Right lobe of liver (tissue), 6 donors: ENCODE measurements around the gene WFDC11. TPM values are rescaled to one million over a fixed set of nuclear protein-coding genes. Genes with fewer than 3 reads are reported as not detected.
"Not testable (repeated sequence)": the region's sequence is repeated elsewhere in the genome, so short reads cannot be mapped to it uniquely, and the experiment has no call there.

Experiments
- ATAC-seq, 4 donors: fragments of 200-7000 bp; cut with Tn5 transposase; one replicate each; pipeline ENCODE4 v1.9.1; 2020; ENCODE audit warnings: mild to moderate bottlenecking in 4 of 4, moderate library complexity in 4 of 4
- DNase-seq, 3 donors: peaks; one replicate each; pipeline ENCODE4 v3.0.0-alpha.2; 2020
- H3K27ac ChIP-seq, 3 donors: fragments of 200-600 bp; one replicate each; pipeline ENCODE4 v1.8.0; 2022
- H3K27me3 ChIP-seq, 2 donors: fragments of 200-600 bp; one replicate each; pipeline ENCODE4 v1.8.0; 2022
- H3K36me3 ChIP-seq, 4 donors: fragments of 200-600 bp; sonication (generic) in 1 of 4; one replicate each; pipeline versions ENCODE4 v1.5.1 to v1.8.0; 2017 to 2022; ENCODE audit warnings: control low read depth in 1 of 4
- H3K4me1 ChIP-seq, 4 donors: fragments of 200-600 bp; sonication (generic) in 1 of 4; one replicate each; pipeline versions ENCODE4 v1.5.1 to v1.8.0; 2017 to 2022; ENCODE audit warnings: control low read depth in 1 of 4
- H3K4me3 ChIP-seq, 3 donors: fragments of 200-600 bp; one replicate each; pipeline ENCODE4 v1.8.0; 2022
- H3K9me3 ChIP-seq, 4 donors: fragments of 200-600 bp; sonication (generic) in 1 of 4; one replicate each; pipeline versions ENCODE4 v1.5.1 to v1.8.0; 2017 to 2022; ENCODE audit warnings: control low read depth in 1 of 4
- POLR2A ChIP-seq: fragments of 450-650 bp; IDR thresholded peaks from one replicate; pipeline ENCODE4 v1.6.1; 2017; ENCODE audit warnings: antibody characterized with exemption, mild to moderate bottlenecking
- WGBS: methylation state at CpG from one replicate; pipeline ENCODE4 v1.1.6; 2018; ENCODE audit warnings: low coverage, low lambda C conversion rate; ENCODE audit not compliant: insufficient coverage; ENCODE audit errors: missing lambda C conversion rate; 5-methylcytosine and 5-hydroxymethylcytosine counted together
- intact Hi-C, 2 donors: fragments of 100-400 bp; cut with DNase I; formaldehyde crosslinking; loops; one replicate each; pipeline versions ENCODE4 v1.11.2 to v1.14.1; 2022
- long read RNA-seq: library from polyadenylated mRNA; unstranded; transcript quantifications from one replicate; pipeline ENCODE4 v2.0.0, GENCODE V29; 2019
- total RNA-seq, 6 experiments: library from RNA; depleted of rRNA in 2 of 6; stranded (reverse); fragments of >200 nt in 2 of 6; fragmentation: NEBNext Ultra II Directional in 3 of 6; extraction: Animal tissue kit (Norgen Biotek cat#: 25700) in 3 of 6; gene quantifications; one replicate each; pipeline versions ENCODE4 v1.1.0 to v1.2.4, GENCODE V29; 2016 to 2023
- TF ChIP-seq, protein P1 (sequence below), 4 donors: fragments of 200-600 bp in 3 of 4; fragments of 450-650 bp in 1 of 4; IDR thresholded peaks; one replicate each; pipeline versions ENCODE4 v1.5.1 to v1.8.0; 2016 to 2022; ENCODE audit warnings: antibody characterized with exemption in 4 of 4, mild to moderate bottlenecking in 2 of 4
- donor health status: DM: no; HTN: yes; CAD: no.
- donor health status: DM: no; HTN: no; CAD: no.
- donor health status: DM: no; HTN: no; CAD: no.
- donor health status: DM: no; HTN: yes; CAD: no.
- donor health status: DM: no; HTN: yes; CAD: no.

WFDC11 gene
- not detected for total RNA-seq
- long read RNA-seq = 0 reads

DNA sequence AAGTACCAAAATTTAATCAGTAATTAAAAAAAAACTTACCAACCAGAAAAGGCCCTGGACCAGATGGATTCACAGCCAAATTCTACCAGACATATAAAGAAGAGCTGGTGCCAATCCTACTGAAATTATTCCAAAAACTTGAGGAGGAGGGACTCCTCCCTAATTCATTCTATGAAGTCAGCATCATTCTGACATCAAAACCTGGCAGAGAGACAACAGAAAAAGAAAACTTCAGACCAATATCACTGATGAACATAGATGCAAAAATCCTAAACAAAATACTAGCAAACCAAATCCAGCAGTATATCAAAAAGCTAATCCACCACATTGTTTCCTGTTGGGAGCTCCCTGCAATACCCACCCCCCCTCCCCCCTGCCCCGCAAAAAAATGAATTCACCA is at the start of gene WFDC11:
Gene WFDC11 (minus strand): TSS at position 101 of the 400 bp plus-strand sequence. CDS start 19,639 bp downstream, outside the sequence.
- H3K4me1 ChIP-seq = no peaks in the 10 kb centered on the region
- DNase-seq (no peak), ATAC-seq (no peak)
- H3K36me3 ChIP-seq = no peaks in the 10 kb centered on the region
- intact Hi-C loops = no loop called here
- no peak within 1 kb of the TSS for H3K4me3 ChIP-seq
- TF ChIP-seq, protein P1, sequence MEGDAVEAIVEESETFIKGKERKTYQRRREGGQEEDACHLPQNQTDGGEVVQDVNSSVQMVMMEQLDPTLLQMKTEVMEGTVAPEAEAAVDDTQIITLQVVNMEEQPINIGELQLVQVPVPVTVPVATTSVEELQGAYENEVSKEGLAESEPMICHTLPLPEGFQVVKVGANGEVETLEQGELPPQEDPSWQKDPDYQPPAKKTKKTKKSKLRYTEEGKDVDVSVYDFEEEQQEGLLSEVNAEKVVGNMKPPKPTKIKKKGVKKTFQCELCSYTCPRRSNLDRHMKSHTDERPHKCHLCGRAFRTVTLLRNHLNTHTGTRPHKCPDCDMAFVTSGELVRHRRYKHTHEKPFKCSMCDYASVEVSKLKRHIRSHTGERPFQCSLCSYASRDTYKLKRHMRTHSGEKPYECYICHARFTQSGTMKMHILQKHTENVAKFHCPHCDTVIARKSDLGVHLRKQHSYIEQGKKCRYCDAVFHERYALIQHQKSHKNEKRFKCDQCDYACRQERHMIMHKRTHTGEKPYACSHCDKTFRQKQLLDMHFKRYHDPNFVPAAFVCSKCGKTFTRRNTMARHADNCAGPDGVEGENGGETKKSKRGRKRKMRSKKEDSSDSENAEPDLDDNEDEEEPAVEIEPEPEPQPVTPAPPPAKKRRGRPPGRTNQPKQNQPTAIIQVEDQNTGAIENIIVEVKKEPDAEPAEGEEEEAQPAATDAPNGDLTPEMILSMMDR (IDR thresholded peaks at IDR 0.05) = no peak
- TF ChIP-seq POLR2A = no peak
- 70% methylated on average over 1 of the region's 1 CpG for WGBS
- H3K27ac ChIP-seq = no peak within 1 kb of the TSS
- H3K27me3 ChIP-seq = peaks cover 0 to 4% of the 10 kb centered on the region in 2 donors
- no peaks in the 10 kb centered on the region for H3K9me3 ChIP-seq

DNA sequence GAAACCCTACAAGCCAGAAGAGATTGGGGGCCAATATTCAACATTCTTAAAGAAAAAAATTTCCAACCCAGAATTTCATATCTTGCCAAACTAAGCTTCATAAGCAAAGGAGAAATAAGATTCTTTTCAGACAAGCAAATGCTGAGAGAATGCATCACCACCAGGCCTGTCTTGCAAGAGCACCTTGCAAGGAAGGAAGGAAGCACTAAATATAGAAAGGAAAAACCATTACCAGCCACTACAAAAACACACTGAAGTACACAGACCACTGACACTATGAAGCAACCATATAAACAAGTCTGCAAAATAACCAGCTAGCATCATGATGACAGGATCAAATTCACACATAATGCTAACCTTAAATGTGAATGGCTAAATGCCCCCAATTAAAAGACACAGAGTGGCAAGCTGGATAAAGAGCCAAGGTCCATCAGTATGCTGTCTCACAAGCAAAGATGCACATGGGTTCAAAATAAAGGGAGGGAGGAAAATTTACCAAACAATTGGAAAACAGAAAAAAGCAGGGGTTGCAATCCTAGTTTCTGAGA is 46.2 kb upstream of the WFDC11 start:
- DNase-seq, H3K4me3 ChIP-seq, intact Hi-C loops, H3K4me1 ChIP-seq, H3K27me3 ChIP-seq, ATAC-seq, H3K9me3 ChIP-seq, H3K27ac ChIP-seq, H3K36me3 ChIP-seq: not testable (repeated sequence)

DNA sequence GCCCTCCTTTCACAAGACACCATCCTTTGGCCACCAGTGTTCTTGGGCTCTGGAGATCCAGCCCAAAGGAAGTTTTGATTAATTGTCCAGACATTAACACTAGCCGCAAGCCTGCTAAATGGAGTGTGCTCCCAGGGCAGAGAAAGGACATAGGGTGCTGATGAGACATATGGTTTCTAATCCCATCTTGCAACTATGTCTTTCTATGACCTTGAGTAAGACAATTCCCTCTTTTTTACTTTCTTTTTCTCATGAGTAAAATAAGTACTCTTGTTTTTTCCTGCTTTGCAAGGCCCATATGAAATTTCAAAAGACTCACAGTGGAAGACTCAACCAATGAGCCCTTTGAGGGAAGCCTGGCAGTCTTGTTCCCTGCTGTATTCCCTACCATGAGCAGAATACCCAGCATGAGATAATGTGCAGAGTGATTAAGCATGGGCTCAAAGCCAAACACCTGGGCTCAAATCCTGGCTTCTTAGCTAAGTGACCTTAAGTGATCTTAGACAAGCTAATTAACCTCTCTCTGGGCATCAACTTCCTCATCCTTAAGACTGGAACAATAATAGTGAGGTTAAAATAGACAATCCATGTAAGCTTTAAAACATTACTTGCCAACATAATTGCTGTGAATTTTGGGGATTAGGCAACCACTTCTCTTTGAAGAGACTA is 35.1 kb upstream of the WFDC11 start, which contains the start of gene WFDC10B:
Gene WFDC10B (minus strand): TSS at position 51 of the 669 bp plus-strand sequence. CDS start 19,027 bp downstream, outside the sequence.
- DNase-seq (no peak), ATAC-seq (no peak)
- no peak within 1 kb of the TSS for H3K27ac ChIP-seq
- TF ChIP-seq, protein P1 (IDR thresholded peaks at IDR 0.05) = no peak
- no peak for TF ChIP-seq POLR2A
- WGBS = 67% methylated on average over 1 of the region's 1 CpG
- H3K4me3 ChIP-seq = no peak within 1 kb of the TSS
- intact Hi-C loops = no loop called here
- peaks cover 0 to 6% of the 10 kb centered on the region in 2 donors for H3K27me3 ChIP-seq
- H3K9me3 ChIP-seq = no peaks in the 10 kb centered on the region
- no peaks in the 10 kb centered on the region for H3K4me1 ChIP-seq
- no peaks in the 10 kb centered on the region for H3K36me3 ChIP-seq

DNA sequence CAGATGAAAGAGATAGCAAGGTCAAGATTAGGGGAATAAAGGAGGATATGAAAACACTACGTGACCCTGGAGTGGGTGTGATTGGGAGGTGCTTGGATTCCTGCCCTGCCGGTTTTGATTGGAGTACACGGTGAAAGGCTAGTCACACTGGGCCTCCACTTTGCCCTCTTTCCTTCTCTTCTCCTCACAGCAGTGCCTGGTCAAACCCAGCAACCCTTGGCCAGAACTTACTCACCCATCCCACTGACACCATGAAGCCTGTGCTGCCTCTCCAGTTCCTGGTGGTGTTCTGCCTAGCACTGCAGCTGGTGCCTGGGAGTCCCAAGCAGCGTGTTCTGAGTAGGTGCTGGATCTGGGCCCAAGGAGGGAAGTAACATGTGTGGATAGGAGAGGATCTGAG is 31.8 kb upstream of the WFDC11 start, which contains the start of gene WFDC13:
Gene WFDC13 (plus strand): TSS at position 166 of the 400 bp plus-strand sequence. CDS start 86 bp downstream, at position 252.
- ATAC-seq = no peak
- H3K9me3 ChIP-seq = no peaks in the 10 kb centered on the region
- DNase-seq = no peak
- intact Hi-C loops = no loop called here
- H3K27ac ChIP-seq = no peak within 1 kb of the TSS
- TF ChIP-seq, protein P1 (IDR thresholded peaks at IDR 0.05) = no peak
- TF ChIP-seq POLR2A = no peak
- H3K4me1 ChIP-seq = no peaks in the 10 kb centered on the region
- WGBS = 45% methylated on average over 4 of the region's 4 CpGs
- no peak within 1 kb of the TSS for H3K4me3 ChIP-seq
- no peaks in the 10 kb centered on the region for H3K36me3 ChIP-seq
- H3K27me3 ChIP-seq = no peaks in the 10 kb centered on the region

DNA sequence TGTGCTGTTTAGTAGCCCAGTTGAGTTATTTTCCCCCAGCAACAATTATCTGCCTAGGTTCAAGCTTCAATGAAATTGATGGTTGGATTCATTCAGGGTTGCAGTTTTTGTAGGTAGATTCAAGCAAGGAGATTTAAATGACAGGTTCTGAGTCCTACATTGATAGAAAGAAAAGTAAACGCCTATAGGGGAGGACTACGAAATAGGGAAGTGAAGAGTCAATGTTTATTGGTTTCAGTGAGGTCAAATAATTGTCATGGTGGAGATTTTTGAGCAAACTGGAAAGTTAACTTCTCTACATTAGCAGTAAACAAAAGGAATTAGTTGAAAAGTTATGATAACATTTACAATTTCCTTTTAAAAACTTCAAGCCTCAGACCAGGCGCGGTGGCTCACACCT is 31.1 kb upstream of the WFDC11 start:
- Histone ChIP-seq H3K4me3 (no peak overlapping the region), H3K27me3 (no peaks in the 10 kb centered on the region), H3K27ac (no peak overlapping the region), H3K4me1 (no peaks in the 10 kb centered on the region), H3K36me3 (no peaks in the 10 kb centered on the region), H3K9me3 (no peaks in the 10 kb centered on the region)
- intact Hi-C loops = no loop called here
- WGBS = 48% methylated on average over 4 of the region's 4 CpGs
- ATAC-seq = no peak
- DNase-seq = no peak
- no peak for TF ChIP-seq POLR2A
- TF ChIP-seq, protein P1 (IDR thresholded peaks at IDR 0.05) = no peak
